H1 (cell line): Measurements from ENCODE around the gene NNMT. TPM values are rescaled to one million over a fixed set of nuclear protein-coding genes. Genes with fewer than 3 reads are reported as not detected.

Source experiments
- CTCF ChIA-PET: fragments of 300-600 bp; sonication (Branson Sonifier 250); formaldehyde crosslinking; loops from one replicate; lab custom pipeline; 2021; ENCODE audit not compliant: partially characterized antibody; lab: Charles Lee
- POLR2A ChIA-PET: fragments of 300-600 bp; sonication (Branson Sonifier 250); formaldehyde crosslinking; loops from one replicate; lab custom pipeline; 2021; ENCODE audit warnings: inconsistent platforms; ENCODE audit not compliant: partially characterized antibody; lab: Charles Lee
- DNase-seq, 2 experiments: peaks; one replicate each; pipeline versions ENCODE4 v3.0.0 to v3.0.0-alpha.2; 2010 to 2022; ENCODE audit warnings: low spot score in 2 of 2, low read depth in 1 of 2, mixed read lengths in 1 of 2
- FAIRE-seq: peaks from 2 replicates; lab custom pipeline; 2011; peaks lifted over from hg19 to GRCh38; lab: Jason Lieb, UNC
- H2AFZ ChIP-seq: 2 replicates; pipeline ENCODE4 v1.8.1; 2012; ENCODE audit warnings: low read length, inconsistent platforms
- H2AK5ac ChIP-seq: 2 replicates; pipeline ENCODE4 v1.6.1; 2013; ENCODE audit warnings: low read depth, low read length
- H2BK120ac ChIP-seq: replicated peaks from 2 replicates; pipeline ENCODE3; 2013; ENCODE audit warnings: low read depth, low read length, inconsistent platforms
- H2BK12ac ChIP-seq: 2 replicates; pipeline ENCODE4 v1.6.1; 2013; ENCODE audit warnings: low read depth, low read length
- H2BK15ac ChIP-seq: 2 replicates; pipeline ENCODE4 v1.6.1; 2013; ENCODE audit warnings: low read length
- H2BK20ac ChIP-seq: 2 replicates; pipeline ENCODE4 v1.6.1; 2013; ENCODE audit warnings: low read length
- H2BK5ac ChIP-seq: 2 replicates; pipeline ENCODE4 v1.6.1; 2013; ENCODE audit warnings: low read depth, low read length
- H3K14ac ChIP-seq: 2 replicates; pipeline ENCODE4 v1.6.1; 2013; ENCODE audit warnings: inconsistent platforms; ENCODE audit not compliant: insufficient read length
- H3K18ac ChIP-seq: 2 replicates; pipeline ENCODE4 v1.6.1; 2013; ENCODE audit warnings: low read length; ENCODE audit errors: extremely low read depth
- H3K23ac ChIP-seq: 2 replicates; pipeline ENCODE4 v1.6.1; 2013; ENCODE audit warnings: inconsistent platforms; ENCODE audit not compliant: insufficient read length
- H3K23me2 ChIP-seq: 2 replicates; pipeline ENCODE4 v1.6.1; 2013; ENCODE audit warnings: low read depth, low read length
- H3K27ac ChIP-seq: 2 replicates; pipeline ENCODE4 v1.6.1; 2011; ENCODE audit warnings: low read depth, low read length, inconsistent platforms
- H3K27me3 ChIP-seq, 4 experiments: replicated peaks in 1 of 4; 1 replicate in 1 of 4; 2 replicates in 3 of 4; pipeline versions ENCODE4 v1.6.1 to v1.8.1; 2011 to 2013; ENCODE audit warnings: low read length in 3 of 4, mild to moderate bottlenecking in 3 of 4, inconsistent platforms in 2 of 4, mixed read lengths in 2 of 4, moderate library complexity in 1 of 4; ENCODE audit not compliant: control insufficient read depth in 3 of 4, insufficient read depth in 3 of 4; ENCODE audit errors: extremely low read depth in 1 of 4
- H3K36me3 ChIP-seq, 4 experiments: 2 replicates each; pipeline versions ENCODE4 v1.6.1 to v1.8.1; 2011 to 2013; ENCODE audit warnings: mild to moderate bottlenecking in 4 of 4, low read length in 3 of 4, moderate library complexity in 2 of 4, control low read depth in 1 of 4, inconsistent platforms in 1 of 4; ENCODE audit not compliant: insufficient read depth in 4 of 4, control insufficient read depth in 2 of 4
- H3K4ac ChIP-seq: replicated peaks from 2 replicates; pipeline ENCODE3; 2013; ENCODE audit warnings: low read length, low read depth, mixed read lengths, inconsistent platforms; ENCODE audit not compliant: insufficient read length
- H3K4me1 ChIP-seq, 4 experiments: replicated peaks in 1 of 4; 1 replicate in 1 of 4; 2 replicates in 3 of 4; pipeline versions ENCODE4 v1.6.1 to v1.8.1; 2011 to 2013; ENCODE audit warnings: low read length in 3 of 4, inconsistent platforms in 2 of 4, mixed read lengths in 1 of 4; ENCODE audit not compliant: insufficient read depth in 4 of 4, control insufficient read depth in 3 of 4
- H3K4me2 ChIP-seq, 2 experiments: 2 replicates each; pipeline versions ENCODE4 v1.6.1 to v1.8.1; 2011 to 2013; ENCODE audit warnings: low read depth in 2 of 2, low read length in 2 of 2, control low read depth in 1 of 2, inconsistent platforms in 1 of 2, mild to moderate bottlenecking in 1 of 2; ENCODE audit not compliant: insufficient read depth in 1 of 2
- H3K4me3 ChIP-seq, 4 experiments: fragments of 200-600, 300-600 bp in 1 of 4; sonication (generic), shearing (Covaris generic), sonication (Bioruptor Twin) in 1 of 4; 2 replicates each; pipeline versions ENCODE4 v1.5.1 to v1.8.1; 2011 to 2016; ENCODE audit warnings: low read length in 4 of 4, low read depth in 3 of 4, control low read depth in 2 of 4, inconsistent platforms in 2 of 4, mild to moderate bottlenecking in 2 of 4, mixed read lengths in 1 of 4, moderate library complexity in 1 of 4; ENCODE audit not compliant: insufficient read depth in 2 of 4; ENCODE audit errors: extremely low read depth in 1 of 4
- H3K56ac ChIP-seq: replicated peaks from 2 replicates; pipeline ENCODE3; 2013; ENCODE audit warnings: low read depth, mild to moderate bottlenecking, mixed read lengths, low read length, inconsistent platforms; ENCODE audit not compliant: insufficient read length
- H3K79me1 ChIP-seq: 2 replicates; pipeline ENCODE4 v1.6.1; 2013; ENCODE audit warnings: low read depth, low read length, control low read depth
- H3K79me2 ChIP-seq, 2 experiments: 2 replicates each; pipeline versions ENCODE4 v1.6.1 to v1.8.1; 2012 to 2013; ENCODE audit warnings: low read length in 2 of 2, mild to moderate bottlenecking in 2 of 2, inconsistent platforms in 1 of 2; ENCODE audit not compliant: insufficient read depth in 2 of 2, control insufficient read depth in 1 of 2
- H3K9ac ChIP-seq, 4 experiments: replicated peaks in 1 of 4; 1 replicate in 1 of 4; 2 replicates in 3 of 4; pipeline versions ENCODE4 v1.6.1 to v1.8.1; 2011 to 2013; ENCODE audit warnings: low read depth in 3 of 4, low read length in 3 of 4, control low read depth in 2 of 4, mild to moderate bottlenecking in 2 of 4, moderate library complexity in 2 of 4, inconsistent platforms in 1 of 4; ENCODE audit errors: extremely low read depth in 1 of 4
- H3K9me3 ChIP-seq, 2 experiments: 2 replicates each; pipeline versions ENCODE4 v1.6.1 to v1.8.1; 2012 to 2013; ENCODE audit warnings: mild to moderate bottlenecking in 2 of 2, moderate library complexity in 2 of 2, control low read depth in 1 of 2, inconsistent platforms in 1 of 2, low read depth in 1 of 2, low read length in 1 of 2, mixed read lengths in 1 of 2; ENCODE audit not compliant: insufficient read depth in 2 of 2
- H4K20me1 ChIP-seq, 2 experiments: replicated peaks in 1 of 2; 2 replicates each; pipeline versions ENCODE3 to v1.8.1; 2011 to 2013; ENCODE audit warnings: inconsistent platforms in 2 of 2, low read length in 2 of 2, mild to moderate bottlenecking in 1 of 2; ENCODE audit not compliant: insufficient read depth in 2 of 2, control insufficient read depth in 1 of 2
- H4K5ac ChIP-seq: 2 replicates; pipeline ENCODE4 v1.6.1; 2013; ENCODE audit warnings: low read length, low read depth, mixed read lengths, inconsistent platforms; ENCODE audit not compliant: insufficient read length
- H4K8ac ChIP-seq: 2 replicates; pipeline ENCODE4 v1.8.0; 2013; ENCODE audit warnings: mild to moderate bottlenecking, moderate library complexity, low read length, inconsistent platforms; ENCODE audit not compliant: insufficient read depth; ENCODE audit errors: extremely low read depth
- H4K91ac ChIP-seq: replicated peaks from 2 replicates; pipeline ENCODE3; 2013; ENCODE audit warnings: low read length, mixed read lengths, inconsistent platforms; ENCODE audit not compliant: insufficient read length
- BRCA1 ChIP-seq: IDR thresholded peaks from 2 replicates; pipeline ENCODE4 v1.6.1; 2012; ENCODE audit warnings: low read depth, low read length, improper control_type of control experiment
- EP300 ChIP-seq, 2 experiments: IDR thresholded peaks; 1 replicate in 1 of 2; 2 replicates in 1 of 2; pipeline ENCODE4 v1.6.1; 2011 to 2012; ENCODE audit warnings: low read depth in 2 of 2, low read length in 2 of 2, mild to moderate bottlenecking in 2 of 2, borderline replicate concordance in 1 of 2, inconsistent platforms in 1 of 2, moderate library complexity in 1 of 2
- SP4 ChIP-seq: IDR thresholded peaks from 2 replicates; pipeline ENCODE4 v1.6.1; 2012; ENCODE audit warnings: low read length, inconsistent platforms
- WGBS, 2 experiments: shearing (Covaris generic) in 1 of 2; methylation state at CpG; one replicate each; pipeline versions ENCODE4 v1.1.6 to v1.1.7; 2013 to 2015; ENCODE audit warnings: low lambda C conversion rate in 2 of 2, mixed read lengths in 2 of 2, inconsistent platforms in 1 of 2, low coverage in 1 of 2, missing lambda C conversion rate in 1 of 2; ENCODE audit not compliant: insufficient replicate concordance in 2 of 2, insufficient coverage in 1 of 2, insufficient read length in 1 of 2; ENCODE audit errors: extremely low coverage in 1 of 2, missing lambda C conversion rate in 1 of 2; 5-methylcytosine and 5-hydroxymethylcytosine counted together
- polyA plus RNA-seq, 7 experiments: library from polyadenylated mRNA; depleted of rRNA in 3 of 7; stranded (reverse) in 5 of 7; unstranded in 2 of 7; fragments of >200 nt in 5 of 7; fragments of 200-250 nt in 2 of 7; gene quantifications; 1 replicate in 5 of 7; 2 replicates in 1 of 7; 4 replicates in 1 of 7; pipeline versions ENCODE4 v1.2.1 to v1.2.3, GENCODE V29; 2011 to 2013; ENCODE audit warnings: missing spikeins in 2 of 7, mixed read lengths in 2 of 7
- total RNA-seq: library from RNA; stranded (reverse); fragmentation: NEBNext Ultra II Directional; extraction: Animal tissue kit (Norgen Biotek cat#: 25700); gene quantifications from 2 replicates; pipeline ENCODE4 v1.2.1, GENCODE V29; 2021

The NNMT gene
- total and polyA plus RNA-seq, 2 of the 8 experiments (the other 6 are each of a cell fraction or from before 2014, with no cell fraction given): not detected

DNA sequence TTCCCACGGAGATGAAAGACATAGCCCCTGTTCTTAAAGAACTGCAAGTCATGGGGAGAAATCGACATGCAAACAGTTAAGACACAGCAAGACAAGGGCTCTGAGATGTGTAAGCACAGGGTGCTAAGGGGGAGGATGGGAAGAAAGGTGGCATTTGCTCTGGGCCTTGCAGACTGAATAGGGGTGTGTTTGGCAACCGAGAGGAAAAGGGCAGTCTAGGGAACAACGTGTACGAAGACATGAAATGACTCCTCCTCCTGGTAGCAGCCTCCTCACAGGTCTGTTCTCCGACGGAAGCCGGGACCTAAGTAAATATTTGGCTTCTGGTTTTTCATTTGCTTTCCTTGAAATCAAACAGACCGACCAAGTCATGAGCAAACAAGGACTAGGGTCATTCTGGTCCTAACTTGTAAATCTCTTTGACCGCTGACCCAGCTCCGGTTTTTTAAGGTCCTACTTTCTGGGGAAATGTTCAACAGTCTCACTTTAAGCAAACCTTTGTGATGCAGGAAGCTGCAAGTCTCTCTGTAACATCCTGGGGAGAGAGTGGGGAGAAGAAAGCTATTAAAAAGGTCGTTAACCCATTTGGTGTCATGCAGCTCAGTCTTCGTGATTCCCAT, 19.7 kb downstream of the NNMT start:
- H3K56ac ChIP-seq: no peak overlapping the region

More for the DNA sequence above, 19.7 kb downstream of the NNMT start:
- peaks cover 2 to 24% (median 14%) of the 10 kb centered on the region in 4 experiments; a peak in 6 of 7 replicates for H3K4me1 ChIP-seq
- H2AFZ ChIP-seq: peak overlapping the region; percentile 66; the same call in 1 of the 2 replicates
- ChIA-PET POLR2A (no interaction called here), CTCF (interaction anchor here (1.1 to 2.2 kb wide), 5 partner anchors 9 to 449 kb away, joined by 3 to 7 read pairs (median 3); no protein-coding TSS in a partner anchor)
- H4K8ac ChIP-seq: no peak overlapping the region
- H2BK12ac ChIP-seq: no peak overlapping the region
- no peak for TF ChIP-seq SP4
- no peak for TF ChIP-seq BRCA1
- no peak for TF ChIP-seq EP300 (IDR thresholded peaks at IDR 0.05; ENCODE audit: borderline replicate concordance in 1 of 2, low read depth in 2 of 2, low read length in 2 of 2)
- DNase-seq (no peak), FAIRE-seq (no peak)
- H2BK15ac ChIP-seq: no peak overlapping the region
- H3K4me3 ChIP-seq: no peak overlapping the region
- H4K20me1 ChIP-seq: no peaks in the 10 kb centered on the region
- H2BK20ac ChIP-seq: no peak overlapping the region
- no peak overlapping the region for H4K91ac ChIP-seq
- H3K14ac ChIP-seq: no peak overlapping the region
- H3K9ac ChIP-seq: no peak overlapping the region
- H3K79me2 ChIP-seq: no peaks in the 10 kb centered on the region
- H3K23ac ChIP-seq: no peak overlapping the region
- H3K9me3 ChIP-seq: no peaks in the 10 kb centered on the region
- H3K23me2 ChIP-seq: no peaks in the 10 kb centered on the region
- no peaks in the 10 kb centered on the region; a peak in 1 of 7 replicates for H3K27me3 ChIP-seq
- H3K27ac ChIP-seq: no peak overlapping the region
- H3K4ac ChIP-seq: no peak overlapping the region
- no peaks in the 10 kb centered on the region for H3K79me1 ChIP-seq
- H2BK120ac ChIP-seq: no peak overlapping the region
- no peak overlapping the region for H2AK5ac ChIP-seq
- WGBS, 2 experiments: 62% methylated on average over 13 of the region's 13 CpGs; no CpG with 5 or more reads in 1 of the 2 experiments
- no peaks in the 10 kb centered on the region for H3K36me3 ChIP-seq
- no peak overlapping the region for H4K5ac ChIP-seq
- no peak overlapping the region; a peak in 1 of 4 replicates for H3K4me2 ChIP-seq
- H2BK5ac ChIP-seq: no peak overlapping the region
- no peak overlapping the region for H3K18ac ChIP-seq
